Esophagus muscularis mucosa (tissue), 4 donors: ENCODE results near the gene LDAF1. TPM values are rescaled to one million over a fixed set of nuclear protein-coding genes. Genes with fewer than 3 reads are reported as not detected.

Experiments
- DNase-seq: peaks from one replicate; pipeline ENCODE4 v3.0.0-alpha.2; 2017; ENCODE audit errors: extremely low spot score
- H3K27ac ChIP-seq, 4 donors: fragments of 200-600 bp; sonication (generic); replicated peaks in 1 of 4; 1 replicate in 3 of 4; 2 replicates in 1 of 4; pipeline ENCODE4 v1.5.1; 2016 to 2019; ENCODE audit warnings: mild to moderate bottlenecking in 1 of 4
- H3K27me3 ChIP-seq, 4 donors: fragments of 200-600 bp; sonication (generic); one replicate each; pipeline versions ENCODE4 v1.5.1 to v1.6.0; 2016 to 2019
- H3K36me3 ChIP-seq, 4 donors: fragments of 200-600 bp; sonication (generic); one replicate each; pipeline ENCODE4 v1.5.1; 2016 to 2019
- H3K4me1 ChIP-seq, 4 donors: fragments of 200-600 bp; sonication (generic); one replicate each; pipeline ENCODE4 v1.5.1; 2016 to 2019
- H3K4me3 ChIP-seq, 4 donors: fragments of 200-600 bp; sonication (generic); 1 replicate in 2 of 4; 2 replicates in 2 of 4; pipeline ENCODE4 v1.5.1; 2016 to 2019; ENCODE audit warnings: mild to moderate bottlenecking in 4 of 4, moderate library complexity in 1 of 4
- H3K9me3 ChIP-seq, 4 donors: fragments of 200-600 bp; sonication (generic); 1 replicate in 3 of 4; 2 replicates in 1 of 4; pipeline ENCODE4 v1.5.1; 2016 to 2019
- EP300 ChIP-seq: sonication (generic); formaldehyde crosslinking; IDR thresholded peaks from one replicate; pipeline ENCODE4 v1.6.1; 2017; ENCODE audit warnings: antibody characterized with exemption
- POLR2A ChIP-seq: fragments of 450-650 bp; IDR thresholded peaks from one replicate; pipeline ENCODE4 v1.6.1; 2017; ENCODE audit warnings: antibody characterized with exemption, moderate library complexity, mild to moderate bottlenecking, low read depth
- POLR2AphosphoS5 ChIP-seq, 2 donors: sonication (generic); formaldehyde crosslinking; IDR thresholded peaks; one replicate each; pipeline ENCODE4 v1.6.1; 2017; ENCODE audit warnings: antibody characterized with exemption in 2 of 2
- WGBS: methylation state at CpG from one replicate; pipeline ENCODE4 v1.1.5; 2018; 5-methylcytosine and 5-hydroxymethylcytosine counted together
- intact Hi-C: fragments of 100-400 bp; cut with DNase I; formaldehyde crosslinking; loops from one replicate; pipeline ENCODE4 v1.15.1; 2023
- total RNA-seq, 4 donors: library from RNA; depleted of rRNA; stranded (reverse); fragments of >200 nt; gene quantifications; one replicate each; pipeline versions ENCODE4 v1.1.0 to v1.2.1, GENCODE V29; 2016
- TF ChIP-seq, protein P1 (sequence below), 3 experiments: fragments of 200-600 bp in 2 of 3; fragments of 450-650 bp in 1 of 3; sonication (generic) in 2 of 3; IDR thresholded peaks; one replicate each; pipeline ENCODE4 v1.5.1; 2017 to 2019; ENCODE audit warnings: antibody characterized with exemption in 3 of 3, mild to moderate bottlenecking in 2 of 3, moderate library complexity in 1 of 3

LDAF1 gene
- total RNA-seq, 4 donors from 2014 or later, result 98.7 to 208 (median 141) TPM

DNA sequence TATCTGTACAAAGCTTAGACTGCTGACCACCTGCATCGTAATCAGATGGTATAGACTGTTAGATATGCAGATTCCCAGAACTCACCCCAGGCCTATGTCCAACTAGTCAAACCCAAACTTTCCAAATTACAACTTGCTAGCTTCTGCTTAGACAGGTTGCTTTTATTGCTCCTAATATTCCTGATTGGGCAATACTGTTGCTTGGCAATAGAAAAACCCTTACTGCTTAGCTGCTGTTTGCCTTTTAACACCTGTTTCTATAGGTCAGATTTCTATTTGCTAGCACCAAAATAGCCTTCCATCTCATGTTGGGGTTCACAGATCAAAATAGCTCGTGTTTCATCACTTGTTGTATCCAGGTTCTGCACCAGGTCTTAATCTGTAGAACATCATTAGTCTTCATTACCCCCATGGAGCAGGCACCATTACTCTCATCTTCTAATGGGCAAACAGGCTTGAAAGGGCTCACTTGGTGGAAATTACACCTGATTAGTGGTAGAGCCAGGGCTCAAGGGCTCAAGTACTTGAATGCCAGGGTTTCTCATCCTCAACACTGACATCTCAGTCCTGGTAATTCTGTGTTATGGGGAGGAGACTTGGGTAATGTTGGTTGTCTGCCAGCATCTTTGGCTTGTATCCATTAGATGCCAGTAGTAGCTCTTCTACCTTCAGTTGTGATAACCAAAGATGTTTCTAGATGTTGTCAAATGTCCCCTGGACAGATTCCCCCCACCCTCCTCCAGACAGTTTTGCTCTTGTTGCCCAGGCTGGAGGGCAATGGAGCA is 50.2 kb downstream of the LDAF1 start:
- no peak for DNase-seq

DNA sequence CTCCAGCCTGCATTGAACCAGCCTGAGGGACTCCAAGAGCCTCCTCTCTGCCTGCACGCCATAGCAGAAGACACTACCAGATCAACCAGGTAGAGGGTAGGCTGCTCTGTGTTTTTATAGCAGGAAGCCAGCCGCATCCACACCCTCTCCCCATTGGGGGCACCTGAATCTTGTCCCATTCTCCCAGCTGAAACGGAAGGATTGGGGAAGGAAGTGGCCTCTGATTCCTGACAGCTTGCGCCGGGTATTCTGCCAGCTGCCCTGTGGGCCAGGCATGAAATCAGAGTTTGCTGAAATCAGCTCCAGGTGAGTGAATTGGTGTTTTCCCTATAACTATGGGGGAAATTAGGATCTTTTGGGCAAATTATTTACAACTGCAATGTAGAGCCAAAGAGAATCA is 53.0 kb downstream of the LDAF1 start, which contains the start of gene ZP2:
Gene ZP2, minus strand, starts transcription at position 89 of the 400 bp plus-strand sequence. Its CDS starts 27 bp downstream, at position 62.
- no peaks in the 10 kb centered on the region for H3K36me3 ChIP-seq
- H3K27ac ChIP-seq, result no peak within 1 kb of the TSS
- no peaks in the 10 kb centered on the region for H3K9me3 ChIP-seq
- TF ChIP-seq, protein P1, sequence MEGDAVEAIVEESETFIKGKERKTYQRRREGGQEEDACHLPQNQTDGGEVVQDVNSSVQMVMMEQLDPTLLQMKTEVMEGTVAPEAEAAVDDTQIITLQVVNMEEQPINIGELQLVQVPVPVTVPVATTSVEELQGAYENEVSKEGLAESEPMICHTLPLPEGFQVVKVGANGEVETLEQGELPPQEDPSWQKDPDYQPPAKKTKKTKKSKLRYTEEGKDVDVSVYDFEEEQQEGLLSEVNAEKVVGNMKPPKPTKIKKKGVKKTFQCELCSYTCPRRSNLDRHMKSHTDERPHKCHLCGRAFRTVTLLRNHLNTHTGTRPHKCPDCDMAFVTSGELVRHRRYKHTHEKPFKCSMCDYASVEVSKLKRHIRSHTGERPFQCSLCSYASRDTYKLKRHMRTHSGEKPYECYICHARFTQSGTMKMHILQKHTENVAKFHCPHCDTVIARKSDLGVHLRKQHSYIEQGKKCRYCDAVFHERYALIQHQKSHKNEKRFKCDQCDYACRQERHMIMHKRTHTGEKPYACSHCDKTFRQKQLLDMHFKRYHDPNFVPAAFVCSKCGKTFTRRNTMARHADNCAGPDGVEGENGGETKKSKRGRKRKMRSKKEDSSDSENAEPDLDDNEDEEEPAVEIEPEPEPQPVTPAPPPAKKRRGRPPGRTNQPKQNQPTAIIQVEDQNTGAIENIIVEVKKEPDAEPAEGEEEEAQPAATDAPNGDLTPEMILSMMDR (IDR thresholded peaks at IDR 0.05), result no peak
- TF ChIP-seq POLR2AphosphoS5 (IDR thresholded peaks at IDR 0.05), result no peak
- TF ChIP-seq POLR2A, result no peak
- no peak for TF ChIP-seq EP300
- DNase-seq, result no peak
- no peaks in the 10 kb centered on the region for H3K4me1 ChIP-seq
- WGBS, result 59% methylated on average over 5 of the region's 5 CpGs
- no peak within 1 kb of the TSS for H3K4me3 ChIP-seq
- peaks cover 0 to 16% (median 0%) of the 10 kb centered on the region in 4 donors for H3K27me3 ChIP-seq
- intact Hi-C loops, result no loop called here

More for the DNA sequence above, 50.2 kb downstream of the LDAF1 start:
- Histone ChIP-seq H3K36me3 (no peaks in the 10 kb centered on the region), H3K27ac (no peak overlapping the region), H3K27me3 (peaks cover 0 to 10% (median 0%) of the 10 kb centered on the region in 4 donors), H3K9me3 (no peaks in the 10 kb centered on the region), H3K4me1 (no peaks in the 10 kb centered on the region), H3K4me3 (no peak overlapping the region)
- intact Hi-C loops, result no loop called here
- TF ChIP-seq POLR2AphosphoS5 (IDR thresholded peaks at IDR 0.05) (no peak), EP300 (no peak), POLR2A (no peak)
- TF ChIP-seq, protein P1 (IDR thresholded peaks at IDR 0.05), result no peak
- 71% methylated on average over 2 of the region's 2 CpGs for WGBS

DNA sequence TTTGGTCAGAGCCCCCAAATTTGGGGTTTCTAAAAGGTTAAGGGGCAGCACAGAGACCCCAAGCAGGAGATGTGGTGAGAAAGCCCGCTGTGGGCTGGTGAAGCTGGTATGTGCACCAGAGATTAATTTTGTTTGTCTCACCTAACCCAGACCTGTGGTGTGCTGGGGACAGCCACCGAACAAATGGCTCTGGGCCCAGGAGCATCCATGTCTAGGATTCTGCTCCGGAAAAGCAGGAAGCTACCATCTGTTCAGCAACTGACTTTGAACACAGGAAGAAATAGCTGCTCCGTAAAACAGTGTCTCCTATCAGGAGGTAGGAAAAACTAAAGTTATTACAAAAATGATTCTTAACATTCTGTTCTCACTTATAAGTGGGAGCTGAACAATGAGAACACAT is 55.6 kb downstream of the LDAF1 start:
- peaks cover 0 to 30% (median 0%) of the 10 kb centered on the region in 4 donors for H3K27me3 ChIP-seq
- H3K27ac ChIP-seq, result no peak overlapping the region
- no peaks in the 10 kb centered on the region for H3K36me3 ChIP-seq
- TF ChIP-seq EP300, result no peak
- TF ChIP-seq POLR2AphosphoS5 (IDR thresholded peaks at IDR 0.05), result no peak
- TF ChIP-seq POLR2A, result no peak
- TF ChIP-seq, protein P1 (IDR thresholded peaks at IDR 0.05), result no peak
- H3K4me1 ChIP-seq, result no peaks in the 10 kb centered on the region
- H3K4me3 ChIP-seq, result no peak overlapping the region
- intact Hi-C loops, result no loop called here
- no peak for DNase-seq
- H3K9me3 ChIP-seq, result no peaks in the 10 kb centered on the region
- WGBS, result 51% methylated on average over 4 of the region's 4 CpGs

DNA sequence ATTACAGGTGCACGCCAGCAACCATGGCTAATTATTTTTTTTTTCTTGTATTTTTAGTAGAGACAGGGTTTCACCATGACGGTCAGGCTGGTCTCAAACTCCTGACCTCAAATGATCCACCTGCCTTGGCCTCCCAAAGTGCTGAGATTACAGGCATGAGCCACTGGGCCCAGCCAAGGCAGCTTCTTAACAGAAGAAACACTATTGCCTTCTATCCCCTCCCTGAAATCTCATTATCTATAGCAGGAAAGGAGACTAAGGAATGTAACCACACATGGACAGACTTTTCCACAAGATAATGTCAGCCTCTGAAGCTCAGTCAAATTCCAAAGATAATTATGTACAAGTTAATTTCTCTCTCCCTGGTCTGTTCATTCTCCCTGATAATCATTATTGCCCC is 58.6 kb downstream of the LDAF1 start:
- intact Hi-C loops, result no loop called here
- peaks cover 0 to 33% (median 0%) of the 10 kb centered on the region in 4 donors for H3K27me3 ChIP-seq
- 91% methylated on average over 2 of the region's 2 CpGs for WGBS
- DNase-seq, result no peak
- TF ChIP-seq POLR2AphosphoS5 (IDR thresholded peaks at IDR 0.05), result no peak
- H3K9me3 ChIP-seq, result no peaks in the 10 kb centered on the region
- H3K27ac ChIP-seq, result no peak overlapping the region
- H3K4me1 ChIP-seq, result no peaks in the 10 kb centered on the region
- H3K36me3 ChIP-seq, result no peaks in the 10 kb centered on the region
- H3K4me3 ChIP-seq, result no peak overlapping the region

DNA sequence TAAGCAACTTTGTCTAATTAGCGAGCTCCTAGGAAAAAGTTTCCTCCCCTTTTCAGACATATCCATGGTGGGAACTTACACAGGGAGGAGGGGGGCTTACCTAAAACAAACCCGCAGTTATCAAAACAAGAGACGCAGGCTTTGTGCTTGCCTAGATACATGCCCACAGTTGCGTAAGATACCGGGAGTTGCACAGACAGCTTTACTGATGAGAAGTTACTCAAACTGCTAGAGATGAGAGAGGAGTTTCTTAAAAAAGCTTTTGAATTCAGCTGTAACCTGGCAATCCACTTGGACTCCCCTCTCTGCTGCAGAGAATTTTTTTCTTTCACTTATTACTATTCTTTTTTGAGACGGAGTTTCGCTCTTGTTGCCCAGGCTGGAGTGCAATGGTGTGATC is 59.7 kb downstream of the LDAF1 start:
- Histone ChIP-seq H3K9me3 (no peaks in the 10 kb centered on the region), H3K4me1 (no peaks in the 10 kb centered on the region), H3K27ac (no peak overlapping the region), H3K27me3 (peaks cover 0 to 27% (median 0%) of the 10 kb centered on the region in 4 donors), H3K36me3 (no peaks in the 10 kb centered on the region), H3K4me3 (no peak overlapping the region)
- TF ChIP-seq POLR2A (no peak), POLR2AphosphoS5 (IDR thresholded peaks at IDR 0.05) (no peak), EP300 (no peak)
- TF ChIP-seq, protein P1 (IDR thresholded peaks at IDR 0.05), result no peak
- 71% methylated on average over 7 of the region's 7 CpGs for whole genome bisulfite sequencing
- intact Hi-C loops, result no loop called here
- no peak for DNase-seq
